GM12872 (cell line): Measurements from ENCODE around the gene ZNF143.

Experiments
- CTCF ChIP-seq: IDR thresholded peaks from 3 replicates; pipeline ENCODE4 v1.5.1; 2011; ENCODE audit warnings: low read depth, mild to moderate bottlenecking, low read length, moderate library complexity; ENCODE audit not compliant: insufficient read depth

Gene ZNF143

GRCh38 chr11:9571071-9571762, 110.4 kb downstream of the ZNF143 start:
- TF ChIP-seq CTCF: no peak

- TF ChIP-seq CTCF: no peak
Measured at GRCh38 chr11:9571763-9572115, 110.9 kb downstream of the ZNF143 start.

GRCh38 chr11:9573052-9573774, 112.4 kb downstream of the ZNF143 start, which contains the start of gene WEE1:
TSS of gene WEE1 (plus strand) at chr11:9573670. CDS start at chr11:9573934, 264 bp downstream.
- no peak for TF ChIP-seq CTCF

- no peak for TF ChIP-seq CTCF
Measured at GRCh38 chr11:9573775-9574621, 113.2 kb downstream of the ZNF143 start.

- TF ChIP-seq CTCF: no peak
Measured at GRCh38 chr11:9574622-9575259, 113.9 kb downstream of the ZNF143 start.

GRCh38 chr11:9575260-9576240, 114.7 kb downstream of the ZNF143 start:
- no peak for TF ChIP-seq CTCF
